GM19193 (cell line): ENCODE results near the gene CATSPERD.

Experiments used
- POLR2A ChIP-seq: IDR thresholded peaks from 4 replicates; pipeline ENCODE4 v1.6.1; 2011; ENCODE audit not compliant: insufficient read depth, insufficient read length; ENCODE audit errors: extremely low read depth

The CATSPERD gene, protein sequence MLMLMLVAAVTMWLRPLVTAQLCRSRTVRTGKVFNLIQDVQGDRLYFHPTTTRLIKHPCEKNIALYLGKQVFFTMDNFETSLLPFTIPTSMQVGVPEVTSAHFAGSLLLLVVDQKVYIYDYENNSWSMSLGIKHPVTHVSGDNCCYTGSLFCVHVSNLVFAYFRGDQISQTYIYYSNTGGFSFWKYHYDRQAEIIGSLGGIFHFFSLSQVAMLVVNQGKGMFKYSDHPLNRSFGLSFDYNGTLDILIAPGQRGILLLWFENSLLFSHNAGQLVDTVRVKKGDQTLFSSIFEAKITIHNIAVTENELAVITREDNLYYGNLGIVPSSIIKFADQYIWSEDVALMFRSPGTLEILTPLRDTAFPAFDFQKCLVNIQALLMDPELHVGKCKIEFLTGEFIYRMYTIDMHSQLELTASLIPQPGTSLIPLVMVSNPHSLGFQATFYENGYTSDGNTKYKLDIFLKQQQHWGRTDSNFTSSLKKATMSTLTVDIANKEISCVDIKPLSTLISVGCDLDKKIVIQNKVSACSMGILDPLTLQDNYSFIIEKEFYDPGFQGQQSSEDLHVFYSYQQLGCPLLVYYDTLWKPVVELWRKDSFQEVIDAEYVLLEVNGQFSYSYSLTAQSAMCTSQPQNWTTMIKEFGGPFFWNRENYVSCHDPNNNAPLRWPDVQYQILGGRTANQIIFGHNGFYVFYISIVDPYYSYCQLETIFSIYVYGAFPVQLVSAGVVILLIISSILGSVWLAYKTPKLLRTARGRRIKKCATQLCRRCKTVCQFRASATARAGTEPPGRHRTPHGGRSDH

GRCh38 chr19:5719961-5720790 lies at the start of gene CATSPERD, which contains the start of gene LONP1:
CATSPERD (plus strand) TSS chr19:5720637; CDS start chr19:5720738, 101 bp downstream.
LONP1 (minus strand) TSS chr19:5720146; CDS start chr19:5720132, 14 bp downstream.
- TF ChIP-seq POLR2A = peak; percentile 94

GRCh38 chr19:5671600-5671999 lies 48.8 kb upstream of the CATSPERD start:
- no peak for TF ChIP-seq POLR2A

- TF ChIP-seq POLR2A = peak; percentile 15
Measured at GRCh38 chr19:5672708-5673459, 47.6 kb upstream of the CATSPERD start.

- TF ChIP-seq POLR2A = no peak
Measured at GRCh38 chr19:5673752-5674151, 46.7 kb upstream of the CATSPERD start.

DNA sequence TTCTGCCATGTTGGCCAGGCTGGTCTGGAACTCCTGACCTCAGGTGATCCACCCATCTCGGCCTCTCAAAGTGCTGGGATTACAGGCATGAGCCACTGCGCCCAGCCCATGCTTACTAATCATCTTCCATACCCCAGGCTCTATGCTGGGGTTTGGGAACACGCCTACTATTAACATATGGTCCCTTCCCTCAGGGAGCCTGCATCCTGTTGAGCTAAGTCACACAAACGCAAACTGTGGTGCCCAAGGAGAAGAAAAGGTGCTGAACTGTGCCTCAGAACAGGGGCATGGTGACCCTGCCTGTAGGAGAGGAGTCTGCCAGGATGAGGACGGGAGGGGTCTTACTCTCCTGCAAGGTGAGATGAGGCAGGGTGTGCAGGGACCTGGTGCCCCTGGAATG lies 45.7 kb upstream of the CATSPERD start:
- no peak for TF ChIP-seq POLR2A

DNA sequence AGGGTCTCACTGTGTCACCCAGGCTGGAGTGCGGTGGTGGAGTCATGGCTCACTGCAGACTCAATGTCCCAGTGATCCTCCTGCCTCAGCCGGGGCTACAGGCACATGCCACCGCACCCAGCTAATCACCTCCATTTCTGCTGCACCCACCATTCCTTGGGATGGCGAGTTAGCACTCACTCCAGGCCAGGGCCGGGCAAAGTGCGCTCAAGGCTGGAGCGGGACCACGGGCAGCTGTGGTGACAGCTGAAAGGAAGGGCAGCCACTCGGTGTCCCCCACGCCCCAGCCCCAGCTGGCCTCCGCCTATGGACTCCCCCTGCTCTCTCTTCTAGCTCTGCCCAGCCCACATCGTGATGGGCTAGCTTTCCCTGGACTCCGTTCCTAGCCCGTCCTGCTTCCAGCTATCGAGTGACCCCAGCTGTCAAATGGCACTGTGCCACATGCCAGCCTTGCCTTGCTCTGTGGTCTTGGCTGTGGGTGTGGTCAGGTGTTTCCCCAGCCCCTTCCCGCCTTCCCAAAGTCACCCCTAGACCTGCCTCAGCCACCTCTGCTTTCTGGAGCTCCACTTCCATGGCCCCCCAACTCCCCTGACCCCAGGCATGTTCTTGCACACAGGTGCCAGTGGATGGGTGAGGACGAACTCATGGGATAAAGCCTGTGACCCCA lies 44.2 kb upstream of the CATSPERD start:
- TF ChIP-seq POLR2A = peak; percentile 2

DNA sequence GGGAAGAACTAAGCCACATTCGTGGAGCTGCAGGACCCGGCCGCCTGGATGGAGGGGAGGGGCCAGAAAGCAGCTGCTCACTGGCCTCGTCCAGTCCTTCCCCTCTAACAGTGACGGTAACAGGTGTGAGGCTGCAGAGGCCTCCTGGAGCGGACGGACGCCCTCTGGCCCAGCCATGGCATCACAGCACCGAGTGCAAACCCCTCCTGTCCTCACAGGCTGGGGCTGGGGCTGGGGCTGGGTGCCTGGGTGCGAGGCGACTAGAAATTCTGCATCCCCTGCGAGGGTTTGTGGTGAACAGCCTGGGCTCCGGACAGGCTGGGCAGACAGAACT lies 43.7 kb upstream of the CATSPERD start:
- TF ChIP-seq POLR2A = no peak

DNA sequence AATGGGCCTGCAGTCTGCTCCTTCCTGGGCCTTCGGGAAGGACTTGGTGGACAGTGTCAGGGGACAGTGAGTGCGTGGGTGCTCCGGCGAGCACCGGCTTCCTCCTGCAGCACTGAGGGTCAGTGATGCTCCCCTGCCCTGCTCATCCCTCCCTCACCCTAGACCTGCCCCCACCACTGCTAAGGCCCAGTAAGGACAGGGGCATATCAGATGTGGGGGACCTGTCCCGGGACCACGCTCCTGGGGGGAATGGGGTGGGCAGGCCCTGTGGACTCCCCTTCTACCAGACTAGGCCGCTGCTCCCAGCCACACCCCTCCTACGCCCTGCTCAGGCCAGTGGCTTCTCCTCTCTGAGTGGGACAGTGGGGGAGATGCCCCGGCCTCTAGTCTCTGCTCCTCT lies 43.3 kb upstream of the CATSPERD start:
- no peak for TF ChIP-seq POLR2A

GRCh38 chr19:5677580-5677979 lies 42.9 kb upstream of the CATSPERD start:
- no peak for TF ChIP-seq POLR2A

DNA sequence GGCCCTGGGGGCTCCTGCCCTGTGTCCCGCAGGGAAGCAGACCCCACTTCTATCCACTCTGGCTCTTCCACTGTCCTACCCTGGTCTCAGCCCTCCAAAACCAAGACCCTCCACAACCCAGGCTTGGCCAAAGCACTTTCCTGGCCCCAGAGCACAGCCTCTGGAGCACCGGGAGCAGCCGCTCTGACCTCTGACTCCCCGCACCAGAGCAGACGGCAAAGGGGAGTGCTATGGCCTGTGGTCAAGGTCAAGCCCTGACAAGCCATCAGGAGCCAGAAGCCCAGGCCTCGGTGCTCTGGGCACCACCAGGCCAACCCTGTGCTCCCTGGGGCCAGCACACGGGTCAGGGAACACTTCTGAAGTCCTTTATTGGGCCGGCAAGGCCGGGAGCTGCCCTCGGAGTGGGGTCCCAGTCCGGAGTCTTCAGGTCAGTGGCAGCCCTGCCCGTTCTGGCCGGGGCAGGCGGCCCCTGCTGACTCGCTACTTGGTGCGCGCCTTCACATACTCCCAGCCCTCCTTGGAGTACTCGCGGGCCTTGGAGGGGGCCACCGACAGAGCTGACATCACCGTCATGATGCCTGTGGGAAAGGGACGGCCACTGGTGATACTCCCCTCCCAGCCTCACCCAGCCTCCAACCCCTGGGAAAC lies 42.2 kb upstream of the CATSPERD start:
- TF ChIP-seq POLR2A = no peak

- no peak for TF ChIP-seq POLR2A
Measured at GRCh38 chr19:5679289-5680083, 41.0 kb upstream of the CATSPERD start.

DNA sequence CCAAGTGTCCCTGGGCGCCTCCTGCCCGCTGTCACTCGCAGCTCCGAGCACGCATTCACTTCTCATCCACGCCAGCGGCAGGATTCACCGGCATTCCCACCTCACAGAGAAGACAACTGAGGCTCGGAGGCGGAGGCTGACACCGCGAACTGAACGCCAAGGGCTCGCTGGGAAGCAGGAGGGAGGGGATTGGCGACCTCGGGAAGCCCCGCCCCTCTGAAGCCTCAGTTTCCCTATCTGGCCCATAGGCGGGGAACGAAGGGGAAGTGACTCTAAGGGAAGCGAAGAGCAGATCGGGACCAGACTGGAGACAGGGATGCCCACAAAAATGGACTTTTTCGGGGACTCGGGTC lies 40.4 kb upstream of the CATSPERD start:
- no peak for TF ChIP-seq POLR2A
